Measurements from ENCODE around the gene TSTD2.
"Not testable (repeated sequence)": the region's sequence is repeated elsewhere in the genome, so short reads cannot be mapped to it uniquely, and the experiment has no call there.

TSTD2 gene

GRCh38 chr9:97629156-97629555 is 4.0 kb downstream of the TSTD2 start:
- DNase-seq = no peak

DNA sequence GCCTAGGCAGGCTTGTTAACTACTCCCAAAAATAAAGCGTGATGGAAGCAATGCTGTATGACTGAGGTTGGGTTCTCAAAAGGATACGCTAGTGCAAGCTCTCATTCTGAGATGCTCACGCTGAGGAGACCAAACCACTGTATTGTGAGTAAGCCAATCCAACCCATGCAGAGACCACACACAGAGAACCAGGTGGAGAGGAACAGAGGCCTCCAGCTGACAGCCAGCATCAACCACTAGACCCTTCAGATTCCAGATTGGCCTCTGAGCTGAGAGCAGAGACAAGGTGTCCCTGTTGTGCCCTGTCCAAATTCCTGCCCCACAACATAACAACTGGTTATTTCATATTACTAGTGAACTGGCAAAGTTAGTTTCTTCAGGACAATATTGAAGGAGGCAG is 4.5 kb downstream of the TSTD2 start:
- DNase-seq = no peak

- DNase-seq = no peak
Observed at GRCh38 chr9:97627624-97628023, 5.5 kb downstream of the TSTD2 start.

DNA sequence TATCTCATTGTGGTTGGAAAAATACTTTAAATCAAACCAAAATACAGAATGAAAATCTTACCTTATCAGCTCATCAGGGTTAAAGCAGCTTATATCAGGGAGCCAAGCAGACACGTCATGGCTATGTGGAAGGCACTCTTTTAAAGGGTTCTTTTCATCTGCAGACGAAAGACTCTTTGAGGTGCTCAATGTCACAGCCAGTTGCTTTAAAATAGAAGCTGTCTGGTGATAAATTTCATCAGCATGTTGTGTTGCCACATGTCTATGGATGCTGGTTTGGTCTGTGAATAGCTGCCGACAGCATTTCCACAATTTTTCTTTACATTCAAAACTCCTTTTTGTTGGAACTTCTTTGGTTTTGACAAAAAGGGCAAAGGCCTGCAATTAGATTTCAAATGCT is 7.5 kb downstream of the TSTD2 start:
- no peak for DNase-seq

- DNase-seq = no peak
Observed at GRCh38 chr9:97623946-97624345, 9.2 kb downstream of the TSTD2 start.

DNA sequence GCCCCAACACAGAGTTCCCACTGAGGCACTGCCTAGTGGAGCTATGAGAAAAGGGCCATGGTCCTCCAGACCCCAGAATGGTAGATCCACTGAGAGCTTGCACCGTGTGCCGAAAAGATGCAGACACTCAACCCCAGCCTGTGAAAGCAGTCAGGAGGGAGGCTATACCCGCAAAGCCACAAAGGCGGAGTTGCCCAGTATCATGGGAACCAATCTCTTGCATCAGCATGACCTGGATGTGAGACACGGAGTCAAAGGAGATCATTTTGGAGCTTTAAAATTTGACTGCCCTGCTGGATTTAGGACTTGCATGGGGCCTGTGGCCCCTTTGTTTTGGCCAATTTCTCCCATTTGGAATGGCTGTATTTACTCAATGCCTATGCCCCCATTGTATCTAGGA is 10.7 kb downstream of the TSTD2 start:
- not testable (repeated sequence) for DNase-seq

GRCh38 chr9:97620063-97620462 is 13.1 kb downstream of the TSTD2 start:
- not testable (repeated sequence) for DNase-seq

DNA sequence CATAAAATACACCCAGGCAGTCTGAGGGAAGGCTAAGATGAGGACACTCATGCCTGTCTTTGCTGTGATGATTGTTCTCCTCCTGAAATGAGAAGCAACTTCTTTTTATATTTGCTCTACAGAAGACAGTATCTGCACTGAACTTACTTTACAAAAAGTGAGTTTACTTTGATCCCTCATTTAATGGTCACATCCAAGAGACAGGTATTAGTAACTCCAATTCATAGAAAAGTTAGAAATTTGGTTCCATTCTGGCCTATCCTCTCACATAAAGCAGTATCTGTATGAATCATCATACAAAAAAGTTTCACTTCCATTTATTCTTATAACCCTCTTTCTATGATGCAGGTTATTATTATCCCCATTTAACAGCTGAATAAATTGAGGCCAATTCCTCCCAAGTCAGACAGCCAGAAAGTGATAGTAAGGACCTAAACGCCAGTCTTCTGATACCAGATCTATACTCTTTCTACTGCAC is 15.2 kb downstream of the TSTD2 start:
- no peak for DNase-seq

GRCh38 chr9:97615439-97616072 is 17.6 kb downstream of the TSTD2 start:
- DNase-seq = no peak

DNA sequence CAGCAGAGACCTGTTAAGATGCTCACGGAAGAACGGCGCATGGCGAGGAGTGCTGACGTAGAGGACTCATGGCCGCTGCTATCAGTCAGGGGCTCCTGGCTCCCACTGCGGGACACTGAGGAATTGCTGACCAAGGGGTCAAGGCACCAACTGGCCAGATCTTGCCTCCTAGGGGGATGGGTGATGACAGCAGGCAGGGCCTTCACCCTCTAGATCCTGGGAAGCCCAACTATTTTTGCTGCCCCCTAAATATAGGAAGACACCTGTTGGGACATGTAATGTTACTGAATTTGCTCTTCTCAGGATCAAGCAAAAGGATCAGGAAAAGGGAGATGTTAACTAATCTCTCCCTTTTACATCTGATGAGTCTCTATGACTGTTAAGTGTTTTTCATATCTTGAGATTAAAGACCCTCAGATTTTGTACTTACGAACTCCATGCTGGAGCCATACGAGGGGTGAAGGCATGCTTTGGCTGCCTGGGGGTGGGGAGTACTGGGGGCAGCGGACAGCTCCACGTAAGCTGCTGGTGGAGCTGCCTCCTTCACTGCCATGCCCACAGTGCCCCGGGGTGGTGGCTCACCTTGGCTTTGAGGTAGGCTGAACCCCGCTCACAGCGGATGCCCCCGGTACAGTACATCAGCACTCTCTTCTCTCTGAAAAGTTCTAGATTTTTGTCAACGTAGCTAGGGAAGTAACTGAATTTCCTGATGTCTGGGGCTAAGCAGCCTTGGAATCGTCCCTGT is 28.1 kb downstream of the TSTD2 start:
- DNase-seq = no peak

- DNase-seq = no peak
Observed at GRCh38 chr9:97602430-97602829, 30.7 kb downstream of the TSTD2 start.

- no peak for DNase-seq
Observed at GRCh38 chr9:97601228-97601898, 31.8 kb downstream of the TSTD2 start.

DNA sequence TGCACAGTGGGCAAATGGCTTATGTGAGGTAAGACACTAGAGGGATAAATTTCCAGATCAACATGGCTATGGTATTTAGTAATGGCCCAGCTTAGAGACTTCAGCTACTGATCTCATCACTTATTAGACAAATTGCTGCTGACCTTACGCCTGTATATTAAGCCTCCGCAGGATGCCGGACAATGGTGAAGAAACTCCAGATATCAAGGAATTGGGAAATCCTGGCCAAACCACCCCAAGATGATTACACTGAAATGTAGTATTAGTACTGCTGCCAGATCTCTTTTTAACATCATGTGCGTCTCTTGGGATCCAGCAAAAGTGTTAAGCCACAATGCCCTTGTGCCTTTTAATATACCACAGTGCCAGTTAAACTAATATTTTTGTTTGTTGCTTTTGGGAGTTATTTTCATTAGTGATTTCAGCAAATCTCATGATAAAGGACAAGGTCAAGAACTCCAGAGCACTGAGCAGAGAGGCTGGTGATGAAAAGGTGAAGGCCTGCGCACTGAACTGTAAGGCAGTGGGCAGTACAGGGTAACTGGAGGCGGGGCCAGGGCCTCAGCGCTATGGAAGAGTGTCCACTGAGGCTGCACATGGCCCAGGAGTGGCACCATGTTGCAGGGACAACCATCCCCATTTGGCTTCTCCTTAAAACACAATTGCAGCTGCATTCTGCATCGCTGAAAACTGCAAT is 32.5 kb downstream of the TSTD2 start:
- no peak for DNase-seq

GRCh38 chr9:97599314-97599846 is 33.8 kb downstream of the TSTD2 start:
- no peak for DNase-seq

- DNase-seq = no peak
Observed at GRCh38 chr9:97598461-97599288, 34.5 kb downstream of the TSTD2 start.

- no peak for DNase-seq
Observed at GRCh38 chr9:97596906-97597305, 36.3 kb downstream of the TSTD2 start.

- DNase-seq = no peak
Observed at GRCh38 chr9:97594381-97594921, 38.7 kb downstream of the TSTD2 start.

DNA sequence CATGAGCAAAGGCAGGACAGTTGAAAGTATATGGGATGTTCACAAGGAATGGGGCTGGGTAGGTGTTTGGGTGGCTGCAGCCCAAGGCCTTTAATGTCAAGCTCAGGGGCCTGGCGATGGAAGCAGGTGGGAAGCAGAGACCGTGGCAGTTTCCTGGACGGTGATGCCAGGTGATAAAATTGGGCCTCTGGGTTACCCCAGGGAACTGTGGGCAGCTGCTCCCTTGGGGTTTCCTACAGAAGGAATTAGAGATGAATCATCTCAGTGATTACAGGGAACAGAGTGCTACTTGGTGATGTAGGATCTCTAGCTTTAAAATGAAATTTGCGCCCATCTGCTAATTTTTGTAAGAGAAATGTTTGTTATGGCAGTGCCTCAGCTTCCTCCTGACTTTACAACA is 39.2 kb downstream of the TSTD2 start:
- no peak for DNase-seq

DNA sequence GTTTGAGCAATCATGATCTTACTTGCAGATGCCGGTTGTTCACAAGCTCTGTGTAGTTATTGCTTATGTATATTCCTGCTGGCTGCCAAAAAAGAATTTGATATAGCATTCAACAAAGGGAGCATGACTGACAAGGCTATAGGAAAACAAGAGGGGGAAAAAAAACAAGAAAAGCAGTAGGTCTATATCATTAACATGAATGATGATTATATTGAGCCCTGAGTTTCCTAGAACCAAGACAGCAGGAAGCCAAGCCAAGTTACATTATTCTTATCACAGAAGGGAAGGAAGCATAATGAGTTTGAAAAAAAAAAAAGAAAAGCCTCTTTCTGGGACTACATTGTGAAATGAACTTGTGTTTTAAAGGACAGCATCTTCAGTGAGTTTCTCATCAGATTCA is 41.0 kb downstream of the TSTD2 start:
- no peak for DNase-seq

GRCh38 chr9:97591535-97591934 is 41.6 kb downstream of the TSTD2 start:
- DNase-seq = no peak

- not testable (repeated sequence) for DNase-seq
Observed at GRCh38 chr9:97586909-97587308, 46.3 kb downstream of the TSTD2 start.

DNA sequence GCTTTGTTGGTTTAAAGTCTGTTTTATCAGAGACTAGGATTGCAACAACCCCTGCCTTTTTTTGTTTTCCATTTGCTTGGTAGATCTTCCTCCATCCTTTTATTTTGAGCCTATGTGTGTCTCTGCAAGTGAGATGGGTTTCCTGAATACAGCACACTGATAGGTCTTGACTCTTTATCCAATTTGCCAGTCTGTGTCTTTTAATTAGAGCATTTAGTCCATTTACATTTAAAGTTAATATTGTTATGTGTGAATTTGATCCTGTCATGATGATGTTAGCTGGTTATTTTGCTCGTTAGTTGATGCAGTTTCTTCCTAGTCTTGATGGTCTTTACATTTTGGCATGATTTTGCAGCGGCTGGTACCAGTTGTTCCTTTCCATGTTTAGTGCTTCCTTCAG is 48.4 kb downstream of the TSTD2 start:
- DNase-seq = not testable (repeated sequence)
